ENCODE data around the gene LEFTY1.
"Not testable (repeated sequence)": the region's sequence is repeated elsewhere in the genome, so short reads cannot be mapped to it uniquely, and the experiment has no call there.

The LEFTY1 gene

DNA sequence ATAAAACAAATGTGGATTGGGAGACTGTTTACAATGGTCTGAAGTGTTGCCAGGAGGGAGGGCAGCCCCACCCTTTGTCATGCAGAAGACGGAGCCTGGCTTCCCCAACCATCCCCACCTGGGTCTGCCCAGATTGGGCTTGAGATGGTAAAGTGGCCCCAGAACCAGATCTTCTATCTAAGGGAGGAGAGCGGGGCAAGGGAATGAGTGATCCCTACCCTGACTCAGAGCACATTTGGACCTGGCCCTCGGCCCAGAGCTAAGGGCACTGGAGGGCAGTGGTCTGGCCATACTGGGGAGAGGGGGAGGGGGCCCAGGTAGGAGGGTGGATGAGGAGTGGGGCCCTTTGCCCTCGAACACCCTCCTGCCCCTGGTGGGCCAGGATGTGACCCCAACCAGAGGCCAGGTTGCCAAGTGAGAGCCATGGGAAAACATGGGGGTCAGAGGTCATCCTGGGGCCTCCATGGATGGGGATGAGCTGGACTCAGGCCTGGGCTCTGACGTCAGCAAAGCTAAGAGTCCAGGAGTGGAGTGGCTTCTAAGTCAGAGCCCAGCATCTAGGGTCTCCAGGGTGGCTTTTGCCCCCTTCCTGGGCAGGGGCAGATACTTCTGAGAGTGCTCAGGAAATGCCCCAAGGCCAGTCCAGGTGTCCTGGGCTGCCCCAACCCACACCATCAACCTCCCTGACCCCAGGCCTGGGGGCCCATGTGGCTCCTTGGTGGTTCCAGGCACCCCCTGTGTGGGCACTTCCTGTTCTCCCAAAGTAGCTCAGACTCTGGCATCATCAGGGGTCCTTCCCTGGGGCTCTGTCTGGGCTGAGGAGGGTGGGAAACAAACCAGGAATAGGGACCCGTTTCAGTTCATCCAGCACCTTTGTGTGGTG lies 1.6 kb upstream of the LEFTY1 start:
- ChIA-PET POLR2A (ENCODE audit: low non-redundant PET) (no interaction called here), CTCF (interaction anchor here (0.5 to 0.8 kb wide), 4 partner anchors 19 to 214 kb away, joined by 3 to 8 read pairs (median 4); no protein-coding TSS in a partner anchor)
- H3K27ac ChIP-seq: peak overlapping the region; percentile 20; the same call in 1 of the 2 replicates
- TF ChIP-seq, protein P1, sequence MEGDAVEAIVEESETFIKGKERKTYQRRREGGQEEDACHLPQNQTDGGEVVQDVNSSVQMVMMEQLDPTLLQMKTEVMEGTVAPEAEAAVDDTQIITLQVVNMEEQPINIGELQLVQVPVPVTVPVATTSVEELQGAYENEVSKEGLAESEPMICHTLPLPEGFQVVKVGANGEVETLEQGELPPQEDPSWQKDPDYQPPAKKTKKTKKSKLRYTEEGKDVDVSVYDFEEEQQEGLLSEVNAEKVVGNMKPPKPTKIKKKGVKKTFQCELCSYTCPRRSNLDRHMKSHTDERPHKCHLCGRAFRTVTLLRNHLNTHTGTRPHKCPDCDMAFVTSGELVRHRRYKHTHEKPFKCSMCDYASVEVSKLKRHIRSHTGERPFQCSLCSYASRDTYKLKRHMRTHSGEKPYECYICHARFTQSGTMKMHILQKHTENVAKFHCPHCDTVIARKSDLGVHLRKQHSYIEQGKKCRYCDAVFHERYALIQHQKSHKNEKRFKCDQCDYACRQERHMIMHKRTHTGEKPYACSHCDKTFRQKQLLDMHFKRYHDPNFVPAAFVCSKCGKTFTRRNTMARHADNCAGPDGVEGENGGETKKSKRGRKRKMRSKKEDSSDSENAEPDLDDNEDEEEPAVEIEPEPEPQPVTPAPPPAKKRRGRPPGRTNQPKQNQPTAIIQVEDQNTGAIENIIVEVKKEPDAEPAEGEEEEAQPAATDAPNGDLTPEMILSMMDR (conservative IDR thresholded peaks at IDR 0.05; ENCODE audit: low read depth): no peak
- no peak for DNase-seq (ENCODE audit: low spot score)

DNA sequence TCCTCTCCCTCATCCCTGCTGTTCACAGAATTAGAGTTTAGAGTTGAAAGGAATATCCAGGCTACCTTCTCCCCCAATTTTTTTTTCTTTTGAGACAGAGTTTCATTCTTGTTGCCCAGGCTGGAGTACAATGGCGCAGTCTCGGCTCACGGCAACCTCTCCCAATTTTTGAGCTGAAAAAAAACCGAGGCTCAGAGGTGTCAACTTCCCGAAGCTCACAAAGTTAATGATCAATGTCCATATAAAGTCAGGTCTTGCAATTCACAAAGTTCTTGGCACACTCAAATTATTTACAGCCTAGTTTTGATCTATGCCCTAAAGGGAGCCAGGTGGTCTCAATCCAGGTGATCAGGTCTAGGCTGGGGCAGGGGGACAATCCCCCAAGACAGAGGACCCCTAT lies 797 bp upstream of the LEFTY1 start:
- POLR2A ChIA-PET (ENCODE audit: low non-redundant PET): no interaction called here
- TF ChIP-seq, protein P1 (conservative IDR thresholded peaks at IDR 0.05; ENCODE audit: low read depth): no peak
- DNase-seq (ENCODE audit: low spot score): no peak
- no peak overlapping the region for H3K27ac ChIP-seq
- CTCF ChIA-PET: interaction anchor here (0.5 to 0.8 kb wide), 4 partner anchors 20 to 213 kb away, joined by 3 to 8 read pairs (median 4); no protein-coding TSS in a partner anchor

DNA sequence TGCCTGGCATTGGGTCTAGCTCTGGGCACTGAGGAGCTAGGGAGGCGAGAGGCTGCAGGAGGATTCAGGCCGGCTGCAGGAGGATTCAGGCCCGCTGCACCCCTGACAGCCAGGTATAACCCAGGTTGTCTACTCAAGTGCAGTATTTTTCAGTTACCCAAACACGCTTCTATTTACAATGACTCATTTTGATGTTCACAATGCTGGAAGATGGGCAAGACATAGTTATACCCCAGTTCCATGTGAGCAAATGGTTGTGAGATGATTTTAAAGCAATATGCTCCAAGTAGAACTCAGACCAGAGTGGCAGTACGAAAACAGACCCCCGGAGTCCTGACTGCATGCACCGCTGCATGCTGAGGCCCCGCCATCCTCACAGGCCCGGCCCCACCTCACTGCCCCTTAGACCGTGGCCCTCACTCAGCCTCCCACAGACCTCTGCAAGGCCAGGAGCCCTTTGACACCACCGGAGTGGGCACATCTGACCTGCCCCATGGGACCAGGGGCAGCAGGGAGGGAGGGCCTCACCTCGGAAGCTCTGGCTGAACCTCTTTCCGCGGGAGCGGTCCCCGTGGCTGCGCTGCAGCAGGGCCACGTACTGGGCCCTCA lies 553 bp downstream of the LEFTY1 start:
- POLR2A ChIA-PET (ENCODE audit: low non-redundant PET): no interaction called here
- TF ChIP-seq, protein P1 (conservative IDR thresholded peaks at IDR 0.05; ENCODE audit: low read depth): no peak

DNA sequence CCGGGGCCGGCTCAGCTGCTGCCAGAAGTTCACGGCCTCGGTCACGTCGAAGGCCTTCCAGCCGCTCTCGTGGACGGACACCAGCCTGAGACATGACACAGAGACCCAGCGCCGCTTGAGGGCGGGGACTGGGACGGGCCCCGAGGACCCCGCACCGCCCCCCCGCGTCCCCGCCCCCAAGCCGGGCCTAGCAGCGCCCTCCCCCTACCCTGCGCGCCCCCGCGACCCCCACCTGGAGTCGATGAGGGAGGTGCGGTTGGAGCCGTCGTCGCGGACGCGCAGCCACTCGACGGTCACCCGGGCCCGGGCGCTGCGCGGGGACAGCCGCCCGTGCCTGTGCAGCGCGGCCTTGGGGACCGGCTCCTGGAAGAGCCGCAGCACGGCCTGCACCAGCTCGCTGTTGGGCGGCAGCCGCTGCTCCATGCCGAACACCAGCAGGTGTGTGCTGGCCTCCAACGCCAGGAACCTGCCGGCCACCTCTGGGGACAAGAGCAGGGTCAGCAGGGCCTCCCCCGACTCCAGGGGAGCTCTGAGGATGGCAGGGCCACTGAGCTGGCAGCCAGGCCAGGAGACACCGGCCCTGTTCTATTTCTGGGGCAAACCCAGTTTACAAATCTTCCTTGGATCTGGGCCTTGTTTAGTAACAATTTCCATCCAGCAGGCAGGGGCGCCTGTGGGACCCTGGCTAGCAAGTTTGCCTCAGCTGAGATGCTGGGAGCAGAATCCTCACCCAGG lies 1.2 kb downstream of the LEFTY1 start:
- DNase-seq (ENCODE audit: low spot score); CTCF ChIA-PET; H3K27ac ChIP-seq: not testable (repeated sequence)
- POLR2A ChIA-PET (ENCODE audit: low non-redundant PET): interaction anchor here (0.6 kb wide), 1 partner anchor 168 kb away, joined by 4 read pairs; no protein-coding TSS in a partner anchor

More for the DNA sequence above, 553 bp downstream of the LEFTY1 start:
- CTCF ChIA-PET: no interaction called here
- DNase-seq (ENCODE audit: low spot score): no peak
- no peak overlapping the region for H3K27ac ChIP-seq

DNA sequence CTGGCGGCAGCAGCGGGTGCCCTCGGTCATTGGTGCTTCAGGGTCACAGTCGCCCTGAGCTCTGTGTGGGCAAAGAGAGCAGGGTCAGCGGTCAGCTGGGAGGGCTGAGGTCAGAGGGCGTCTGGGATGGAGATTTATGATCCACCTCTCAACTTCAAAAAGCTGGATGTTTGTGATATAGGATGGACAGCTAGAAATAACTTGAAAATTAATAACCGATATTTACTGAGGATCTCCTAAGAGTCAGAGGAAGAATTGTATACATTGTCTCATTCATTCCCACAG lies 2.0 kb downstream of the LEFTY1 start:
- no peak overlapping the region for H3K27ac ChIP-seq
- CTCF ChIA-PET: interaction anchor here (0.7 kb wide), 1 partner anchor 10 kb away, joined by 5 read pairs; no protein-coding TSS in a partner anchor
- TF ChIP-seq, protein P1 (conservative IDR thresholded peaks at IDR 0.05; ENCODE audit: low read depth): no peak
- DNase-seq (ENCODE audit: low spot score): no peak
- POLR2A ChIA-PET (ENCODE audit: low non-redundant PET): interaction anchor here (0.5 to 0.6 kb wide), 2 partner anchors 107 to 167 kb away, joined by 4 to 5 read pairs; no protein-coding TSS in a partner anchor

DNA sequence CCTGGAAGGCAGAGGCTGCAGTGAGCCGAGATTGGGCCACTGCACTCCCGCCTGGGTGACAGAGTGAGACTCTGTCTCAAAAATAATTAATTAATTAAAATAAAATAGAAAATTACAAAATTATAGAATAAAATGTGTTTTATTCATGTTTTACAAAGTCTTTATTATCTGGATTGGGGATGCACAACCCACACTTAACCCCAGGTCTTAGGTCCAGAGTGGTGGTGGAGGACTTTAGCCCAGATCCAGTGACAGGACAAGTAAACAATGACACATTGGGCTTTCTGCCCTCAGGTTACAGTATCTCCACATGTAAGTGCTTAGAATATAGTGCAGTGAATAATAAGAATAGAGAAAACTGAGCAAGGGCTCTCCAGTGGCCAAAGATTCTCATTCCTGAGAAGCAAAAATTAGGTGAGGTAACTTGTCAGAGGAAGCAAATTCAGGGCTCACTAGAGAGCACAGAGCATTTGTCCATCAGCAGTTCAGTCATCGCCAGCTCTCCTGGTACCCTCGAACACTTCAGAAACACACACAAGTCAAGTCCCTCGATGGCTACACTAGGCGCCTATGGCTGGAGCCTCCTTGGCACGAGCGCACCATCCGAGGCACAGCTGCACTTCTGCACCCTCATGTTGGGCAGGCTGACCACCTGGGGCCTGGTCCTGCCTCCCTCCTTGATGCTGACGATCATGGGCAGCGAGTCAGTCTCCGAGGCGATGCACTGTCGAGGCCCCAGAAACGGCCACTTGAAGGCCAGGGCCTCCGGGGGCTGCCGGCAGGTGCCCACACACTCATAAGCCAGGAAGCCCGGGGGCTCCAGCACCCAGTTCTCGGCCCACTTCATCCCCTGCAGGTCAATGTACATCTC lies 2.6 kb downstream of the LEFTY1 start:
- TF ChIP-seq, protein P1 (conservative IDR thresholded peaks at IDR 0.05; ENCODE audit: low read depth): no peak
- no peak for DNase-seq (ENCODE audit: low spot score)
- POLR2A ChIA-PET (ENCODE audit: low non-redundant PET): interaction anchor here (0.5 kb wide), 1 partner anchor 106 kb away, joined by 5 read pairs; no protein-coding TSS in a partner anchor
- no peak overlapping the region for H3K27ac ChIP-seq
- CTCF ChIA-PET: interaction anchor here (0.7 kb wide), 1 partner anchor 9 kb away, joined by 5 read pairs; no protein-coding TSS in a partner anchor
